ENCODE results near the gene KRI1. TPM values are rescaled to one million over a fixed set of nuclear protein-coding genes. Genes with fewer than 3 reads are reported as not detected.

The KRI1 gene
- total RNA-seq, 2 donors from 2014 or later: 14.4 to 37.7 TPM

- no peak for DNase-seq (ENCODE audit: low spot score)
- H3K36me3 ChIP-seq: no peaks in the 10 kb centered on the region
- no peaks in the 10 kb centered on the region for H3K27me3 ChIP-seq (replicated peaks; ENCODE audit: insufficient read depth)
- no peak overlapping the region for H3K4me3 ChIP-seq
- no peak overlapping the region for H3K27ac ChIP-seq
- H3K4me1 ChIP-seq (ENCODE audit: control insufficient read depth in 1 of 2, low read depth in 2 of 2): no peaks in the 10 kb centered on the region
- H3K9me3 ChIP-seq: no peaks in the 10 kb centered on the region
- no peak for TF ChIP-seq CTCF (IDR thresholded peaks at IDR 0.05)
- ATAC-seq (ENCODE audit: insufficient number of reproducible peaks, low FRiP score, low read depth): no peak
Measured at GRCh38 chr19:10593148-10593547, 27.3 kb upstream of the KRI1 start.

- no peak overlapping the region for H3K4me3 ChIP-seq
- no peaks in the 10 kb centered on the region for H3K36me3 ChIP-seq
- no peak for TF ChIP-seq CTCF (IDR thresholded peaks at IDR 0.05)
- no peaks in the 10 kb centered on the region for H3K4me1 ChIP-seq (ENCODE audit: control insufficient read depth in 1 of 2, low read depth in 2 of 2)
- no peaks in the 10 kb centered on the region for H3K9me3 ChIP-seq
- no peak overlapping the region for H3K27ac ChIP-seq
- DNase-seq (ENCODE audit: low spot score): no peak
- H3K27me3 ChIP-seq (replicated peaks; ENCODE audit: insufficient read depth): no peaks in the 10 kb centered on the region
- no peak for ATAC-seq (ENCODE audit: insufficient number of reproducible peaks, low FRiP score, low read depth)
Measured at GRCh38 chr19:10587839-10588150, 22.0 kb upstream of the KRI1 start.

- H3K27ac ChIP-seq: no peak within 1 kb of the TSS
- no peak for ATAC-seq (ENCODE audit: insufficient number of reproducible peaks, low FRiP score, low read depth)
Measured at GRCh38 chr19:10587022-10587838, 21.4 kb upstream of the KRI1 start, which contains the start of gene AP1M2. Gene AP1M2, minus strand, starts transcription at chr19:10587312. Its CDS starts 81 bp downstream, at chr19:10587231.

GRCh38 chr19:10586396-10586795 is 20.6 kb upstream of the KRI1 start:
- no peak for TF ChIP-seq CTCF (IDR thresholded peaks at IDR 0.05)
- Histone ChIP-seq H3K36me3 (no peaks in the 10 kb centered on the region), H3K4me3 (no peak overlapping the region), H3K4me1 (ENCODE audit: control insufficient read depth in 1 of 2, low read depth in 2 of 2) (no peaks in the 10 kb centered on the region), H3K9me3 (no peaks in the 10 kb centered on the region), H3K27me3 (replicated peaks; ENCODE audit: insufficient read depth) (no peaks in the 10 kb centered on the region), H3K27ac (no peak overlapping the region)
- ATAC-seq (ENCODE audit: insufficient number of reproducible peaks, low FRiP score, low read depth): no peak
- DNase-seq (ENCODE audit: low spot score): no peak

More at GRCh38 chr19:10587022-10587838, 21.4 kb upstream of the KRI1 start, which contains the start of gene AP1M2:
- no peaks in the 10 kb centered on the region for H3K4me1 ChIP-seq (ENCODE audit: control insufficient read depth in 1 of 2, low read depth in 2 of 2)
- H3K9me3 ChIP-seq: no peaks in the 10 kb centered on the region
- H3K4me3 ChIP-seq: no peak within 1 kb of the TSS
- no peak for TF ChIP-seq CTCF (IDR thresholded peaks at IDR 0.05)
- DNase-seq (ENCODE audit: low spot score): no peak
- no peaks in the 10 kb centered on the region for H3K27me3 ChIP-seq (replicated peaks; ENCODE audit: insufficient read depth)
- no peaks in the 10 kb centered on the region for H3K36me3 ChIP-seq

GRCh38 chr19:10583036-10583776 is 17.4 kb upstream of the KRI1 start:
- TF ChIP-seq CTCF (IDR thresholded peaks at IDR 0.05): no peak
- ATAC-seq (ENCODE audit: insufficient number of reproducible peaks, low FRiP score, low read depth): no peak
- H3K36me3 ChIP-seq: no peaks in the 10 kb centered on the region

More at GRCh38 chr19:10583036-10583776, 17.4 kb upstream of the KRI1 start:
- Histone ChIP-seq H3K27ac (no peak overlapping the region), H3K27me3 (replicated peaks; ENCODE audit: insufficient read depth) (no peaks in the 10 kb centered on the region), H3K4me1 (ENCODE audit: control insufficient read depth in 1 of 2, low read depth in 2 of 2) (no peaks in the 10 kb centered on the region), H3K9me3 (no peaks in the 10 kb centered on the region), H3K4me3 (no peak overlapping the region)
- DNase-seq (ENCODE audit: low spot score): no peak
